DND-41 (cell line): ENCODE results near the gene GINS2.
A peak's percentile ranks its signal among the peaks of the same experiment; 100 is the strongest.

Source experiments
- CTCF ChIP-seq: IDR thresholded peaks from 2 replicates; pipeline ENCODE4 v1.5.1; 2012; ENCODE audit warnings: borderline replicate concordance, low read length, moderate library complexity, mild to moderate bottlenecking; ENCODE audit not compliant: poor library complexity, severe bottlenecking; ENCODE audit errors: extremely low read depth
- EZH2 ChIP-seq: IDR thresholded peaks from 3 replicates; pipeline ENCODE4 v1.6.1; 2012; ENCODE audit warnings: borderline replicate concordance, low read depth, mild to moderate bottlenecking, moderate library complexity, low read length, inconsistent platforms; ENCODE audit not compliant: severe bottlenecking

DNA sequence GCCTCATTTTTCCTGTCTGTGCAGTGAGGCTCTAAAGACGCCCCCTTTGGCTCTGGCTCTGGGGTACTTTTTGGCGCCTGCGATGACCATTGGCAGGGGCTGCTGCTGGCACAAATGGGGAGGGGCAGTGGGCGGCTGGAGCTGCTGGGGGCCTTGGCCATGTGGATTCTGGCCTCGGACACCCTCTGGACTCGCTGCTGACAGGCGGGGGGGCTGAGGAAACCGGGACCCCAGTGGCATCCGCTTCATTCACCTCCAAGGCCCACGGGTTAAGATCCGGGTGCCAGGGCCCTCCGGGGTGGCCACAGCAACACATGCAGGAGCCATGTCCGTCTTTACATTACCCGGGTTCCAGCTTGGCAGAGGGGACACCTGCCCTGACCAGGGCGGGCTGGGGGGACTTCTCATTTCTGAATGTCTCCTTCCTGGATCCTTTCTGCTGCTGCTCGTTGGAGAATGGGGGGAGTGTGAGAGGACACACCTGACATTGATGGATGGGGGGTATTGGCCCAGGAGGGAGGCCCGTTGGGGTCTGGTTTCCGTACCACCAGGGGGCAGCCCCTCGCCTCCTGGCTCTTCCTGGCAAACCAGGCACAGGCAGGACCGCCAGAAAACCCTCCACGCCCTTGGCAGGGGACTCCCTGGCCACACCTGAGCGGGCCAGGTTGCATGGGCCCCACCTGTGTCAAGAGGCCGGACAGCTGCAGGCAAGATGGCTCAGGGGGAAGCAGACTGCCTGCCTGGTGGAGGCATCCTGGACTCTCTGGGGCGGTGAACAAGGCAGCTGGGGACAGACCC is 53.8 kb downstream of the GINS2 start:
- TF ChIP-seq EZH2 (no peak), CTCF (peak; percentile 39)
